MG63 (cell line): ENCODE results near the gene ITGB7. TPM values are rescaled to one million over a fixed set of nuclear protein-coding genes. Genes with fewer than 3 reads are reported as not detected.

ENCODE experiments used
- DNase-seq: peaks from one replicate; pipeline ENCODE4 v3.0.0-alpha.2; 2020
- H3K27me3 ChIP-seq: fragments of 250-450 bp; sonication (Bioruptor Pico); 2 replicates; pipeline ENCODE4 v1.5.1; 2020; ENCODE audit warnings: mild to moderate bottlenecking, moderate library complexity
- H3K36me3 ChIP-seq: fragments of 250-450 bp; sonication (Bioruptor Pico); 2 replicates; pipeline ENCODE4 v1.5.1; 2020; ENCODE audit warnings: mild to moderate bottlenecking, moderate library complexity
- H3K4me3 ChIP-seq: fragments of 250-450 bp; sonication (Bioruptor Pico); 2 replicates; pipeline ENCODE4 v1.5.1; 2020; ENCODE audit warnings: mild to moderate bottlenecking, moderate library complexity
- H3K9me3 ChIP-seq: fragments of 250-450 bp; sonication (Bioruptor Pico); 2 replicates; pipeline ENCODE4 v1.5.1; 2020; ENCODE audit warnings: mild to moderate bottlenecking, moderate library complexity
- total RNA-seq: library from RNA; depleted of rRNA; stranded (reverse); fragments of >200 nt; shearing (Covaris generic); gene quantifications from 2 replicates; pipeline ENCODE4 v1.2.3, GENCODE V29; 2014; ENCODE audit warnings: low replicate concordance

Gene ITGB7
- total RNA-seq, 1 experiment from 2014 or later: not detected

DNA sequence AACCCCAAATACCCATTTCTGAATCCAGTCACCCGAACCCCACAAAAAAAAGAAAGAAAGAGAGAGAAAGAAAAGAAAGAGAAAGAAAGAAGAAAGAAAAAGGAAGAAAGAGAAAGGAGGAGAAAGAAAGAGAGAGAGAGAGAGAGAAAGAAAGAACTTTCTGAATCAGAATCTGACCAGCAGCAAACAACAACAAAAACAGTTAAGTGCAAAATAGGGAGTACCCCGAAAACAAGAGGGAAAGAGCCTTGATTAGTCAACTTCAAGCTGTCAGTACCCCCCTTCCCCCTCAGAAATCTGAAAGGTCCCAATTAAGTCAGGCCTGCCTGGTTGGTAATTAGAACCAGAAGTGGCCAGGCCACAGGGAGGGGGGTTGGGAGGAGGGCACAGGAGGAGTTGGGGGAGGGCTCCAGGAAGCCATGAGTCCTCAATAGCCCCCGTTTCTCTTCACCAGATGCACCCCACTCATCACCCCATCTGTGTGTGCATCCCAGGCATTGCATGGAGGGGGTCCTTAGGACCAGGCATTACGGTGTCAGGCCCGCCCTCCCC lies 15.2 kb upstream of the ITGB7 start:
- no peak for DNase-seq
- Histone ChIP-seq H3K36me3 (no peaks in the 10 kb centered on the region), H3K4me3 (peak overlapping the region; percentile 30), H3K27me3 (no peaks in the 10 kb centered on the region), H3K9me3 (no peaks in the 10 kb centered on the region)

DNA sequence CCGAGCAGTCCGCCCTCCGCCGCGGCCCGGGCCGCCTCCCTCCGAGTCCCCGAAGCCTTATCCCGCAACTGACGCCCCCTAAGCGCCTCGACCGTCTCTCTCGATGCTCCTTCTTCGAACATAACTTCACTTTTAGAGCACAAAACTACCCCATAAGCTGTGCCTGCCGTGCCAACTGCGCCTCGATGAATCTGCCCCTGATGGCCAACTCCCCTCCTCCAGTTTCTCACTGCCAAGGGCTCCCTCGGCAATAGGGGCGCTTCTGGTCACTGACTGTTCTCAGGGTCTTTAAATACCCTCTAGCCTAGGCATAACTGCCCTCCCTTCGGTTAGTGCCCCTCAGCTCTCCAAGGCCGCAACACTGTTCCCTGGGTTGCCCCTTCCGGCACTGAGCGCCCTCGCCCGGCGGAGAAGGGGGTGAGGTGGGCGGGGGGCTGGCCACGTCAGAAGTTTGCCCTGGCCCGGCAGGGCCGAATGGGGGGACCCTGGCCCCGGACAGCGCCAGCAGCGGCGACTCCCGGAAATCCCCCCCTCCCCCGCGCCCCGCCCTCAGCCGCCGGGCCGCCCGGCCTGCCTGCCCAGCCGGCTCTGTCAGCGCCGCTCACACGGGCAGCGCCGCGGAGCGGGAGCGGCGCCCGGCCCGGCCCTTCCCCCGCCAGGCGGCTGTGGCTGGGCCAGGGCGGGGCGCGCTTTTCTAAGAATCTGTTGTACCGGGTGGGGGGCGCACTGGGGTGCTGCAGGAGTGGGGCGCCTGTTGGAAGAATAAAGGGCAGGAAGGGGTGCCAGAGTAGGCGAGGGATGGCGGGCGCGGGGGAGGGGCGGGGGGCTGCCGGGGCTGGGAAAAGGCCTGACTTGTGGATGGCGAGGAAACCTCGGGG lies 14.4 kb upstream of the ITGB7 start:
- Histone ChIP-seq H3K27me3 (no peaks in the 10 kb centered on the region), H3K36me3 (peaks cover 4% of the 10 kb centered on the region; the same call in 1 of the 2 replicates), H3K9me3 (no peaks in the 10 kb centered on the region), H3K4me3 (peak overlapping the region; percentile 65)
- peak; percentile 89 for DNase-seq

DNA sequence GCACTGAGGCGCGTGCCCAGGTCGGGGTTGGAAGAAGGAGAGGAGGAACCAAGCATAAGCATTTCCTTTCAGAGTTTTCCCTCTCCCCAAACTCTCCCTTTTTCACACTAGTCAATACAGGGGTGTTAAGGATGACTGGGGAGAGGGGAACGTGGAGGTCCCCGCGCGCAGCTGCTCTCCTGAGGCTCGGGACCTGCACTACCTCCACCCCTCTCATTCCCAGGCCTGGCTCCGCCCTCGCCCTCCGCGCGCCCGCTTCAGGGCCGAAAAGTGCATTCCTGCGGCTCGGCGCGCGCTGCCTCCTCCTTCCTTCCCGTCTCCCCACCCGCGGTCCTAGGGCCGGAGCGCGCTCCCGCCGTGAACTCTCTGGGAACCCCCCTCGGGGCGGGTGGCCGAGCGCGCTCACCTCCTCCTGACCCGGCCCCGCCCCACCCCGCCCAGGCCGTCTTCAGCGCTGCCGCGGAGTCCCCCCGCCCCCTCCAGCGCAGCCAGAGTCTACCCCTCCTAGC lies 13.7 kb upstream of the ITGB7 start:
- no peaks in the 10 kb centered on the region for H3K27me3 ChIP-seq
- peak; percentile 97 for DNase-seq
- H3K9me3 ChIP-seq: no peaks in the 10 kb centered on the region
- H3K36me3 ChIP-seq: peaks cover 6% of the 10 kb centered on the region; the same call in 1 of the 2 replicates
- peak overlapping the region; percentile 65 for H3K4me3 ChIP-seq

DNA sequence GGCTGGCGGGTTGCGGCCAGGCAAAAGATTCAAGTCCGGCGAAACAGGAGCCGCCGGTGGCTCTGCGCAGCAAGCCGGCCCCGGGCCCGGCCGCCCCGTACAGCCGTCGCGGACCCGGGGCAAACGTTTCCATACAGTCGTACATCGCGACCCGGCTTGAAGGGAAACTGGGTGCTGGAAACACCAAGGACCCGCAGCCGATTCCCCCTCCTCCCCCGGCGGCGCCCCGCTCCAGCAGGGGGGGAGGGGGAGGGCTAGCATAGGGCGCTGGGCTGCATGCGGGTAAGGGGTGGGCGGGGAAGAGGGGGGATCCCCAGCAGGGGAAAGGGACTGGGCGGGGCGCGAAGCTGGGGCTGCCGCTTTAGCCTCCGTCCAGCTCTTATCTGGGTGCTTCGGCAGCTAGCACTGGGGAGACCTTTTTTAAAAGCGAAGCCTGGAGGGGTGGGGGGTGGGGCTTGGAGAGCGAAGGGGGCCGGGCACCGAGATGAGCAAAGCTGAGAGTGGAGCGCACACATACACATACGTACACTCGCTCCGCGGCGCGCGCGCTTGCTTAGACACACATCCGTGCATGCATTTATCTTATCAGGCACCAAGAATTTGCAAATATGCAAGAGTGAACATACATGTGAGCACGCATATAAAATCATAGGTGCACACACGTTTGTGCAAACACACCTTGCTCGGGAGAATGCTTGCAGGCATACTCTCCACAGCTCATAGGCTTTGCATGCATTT lies 13.1 kb upstream of the ITGB7 start:
- Histone ChIP-seq H3K4me3 (peak overlapping the region; percentile 65), H3K36me3 (peaks cover 6% of the 10 kb centered on the region; the same call in 1 of the 2 replicates), H3K9me3 (no peaks in the 10 kb centered on the region), H3K27me3 (no peaks in the 10 kb centered on the region)
- peak; percentile 75 for DNase-seq

DNA sequence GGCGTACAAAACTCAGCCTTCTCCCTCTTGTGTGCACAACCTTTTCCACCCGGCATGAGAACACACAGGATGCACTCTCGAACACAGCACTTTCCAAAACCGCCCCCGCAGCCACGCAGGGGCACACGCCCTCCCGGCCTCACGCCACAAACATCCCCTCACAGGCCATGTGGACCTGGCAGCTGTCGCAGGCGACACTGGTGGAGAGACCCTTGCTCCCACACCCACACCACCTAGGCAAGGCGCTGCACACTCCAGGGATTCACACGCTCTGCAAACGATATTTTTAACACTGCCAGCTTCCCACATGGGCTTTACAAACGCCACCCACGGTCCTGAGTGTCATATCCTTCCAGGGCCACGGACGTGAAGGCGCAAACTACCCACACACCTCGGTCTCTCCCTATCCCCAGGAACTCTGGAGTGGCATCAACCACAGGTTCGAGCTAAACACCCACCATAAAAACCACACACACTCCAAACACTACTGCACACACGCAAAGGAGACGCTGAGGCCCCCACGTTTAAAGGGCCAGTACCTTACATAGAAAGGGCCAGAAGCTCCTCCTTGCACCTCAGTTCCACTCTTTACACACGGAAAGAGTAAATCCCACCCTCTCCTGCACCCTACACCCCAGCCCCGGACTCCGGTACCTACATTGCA lies 12.4 kb upstream of the ITGB7 start:
- H3K9me3 ChIP-seq: no peaks in the 10 kb centered on the region
- H3K4me3 ChIP-seq: peak overlapping the region; percentile 65
- DNase-seq: peak; percentile 60

DNA sequence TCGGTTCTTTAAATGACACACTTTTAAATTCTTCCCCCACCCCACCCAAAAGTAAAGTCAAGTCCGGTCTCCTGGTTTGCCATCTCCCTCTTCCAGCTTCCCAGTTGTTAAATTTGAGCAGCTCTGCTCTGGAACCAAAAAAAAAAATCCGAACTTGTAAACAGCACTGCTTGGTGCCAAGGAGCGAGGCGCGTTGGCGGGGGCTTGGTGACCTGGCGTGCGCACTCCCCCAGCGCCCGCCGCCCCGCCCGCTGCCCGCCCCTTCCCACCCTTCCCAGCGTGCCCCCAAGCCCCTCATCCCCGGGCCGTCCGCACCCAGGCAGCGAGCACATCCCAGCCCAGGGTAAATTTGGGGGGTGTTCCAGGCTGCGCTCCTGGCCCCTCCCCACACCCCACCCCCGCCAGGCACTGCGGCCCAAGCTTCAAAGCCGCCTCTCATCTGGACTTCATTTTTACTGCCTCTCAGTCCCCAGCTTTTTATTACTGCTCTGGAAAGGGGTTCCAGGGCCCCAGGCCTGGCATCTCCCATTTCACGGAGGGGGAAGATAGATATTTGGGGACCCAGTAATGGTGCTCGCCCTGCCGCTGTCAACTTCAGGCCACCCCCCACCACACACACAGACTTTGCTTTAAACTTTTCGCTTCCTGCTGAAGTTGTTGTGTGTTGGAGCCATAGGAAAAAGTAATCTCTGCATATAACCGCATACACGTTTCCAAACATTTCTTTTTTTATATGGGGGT lies 11.7 kb upstream of the ITGB7 start:
- Histone ChIP-seq H3K9me3 (no peaks in the 10 kb centered on the region), H3K36me3 (peaks cover 7% of the 10 kb centered on the region)
- peak; percentile 59 for DNase-seq

More for the DNA sequence above, 12.4 kb upstream of the ITGB7 start:
- peaks cover 6% of the 10 kb centered on the region for H3K36me3 ChIP-seq
- H3K27me3 ChIP-seq: no peaks in the 10 kb centered on the region

DNA sequence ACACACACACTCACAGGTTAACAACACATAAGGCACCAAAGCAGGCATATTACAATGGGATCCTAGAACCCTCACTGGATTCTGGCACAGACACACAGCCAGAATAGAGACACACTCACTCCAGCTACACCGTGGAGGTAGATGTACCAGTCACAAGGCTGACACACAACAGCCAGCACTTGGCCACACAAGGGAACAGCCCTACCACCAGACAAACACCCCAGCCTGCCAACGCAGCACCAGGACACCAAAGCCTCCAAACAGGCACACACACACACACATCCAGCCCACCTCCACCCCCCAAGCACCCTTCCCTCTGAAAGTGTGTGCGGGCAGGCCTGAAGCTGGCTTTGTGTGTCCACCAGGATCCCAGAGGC lies 10.9 kb upstream of the ITGB7 start:
- peak; percentile 19 for DNase-seq
- Histone ChIP-seq H3K9me3 (no peaks in the 10 kb centered on the region), H3K4me3 (peak overlapping the region; percentile 65), H3K27me3 (no peaks in the 10 kb centered on the region), H3K36me3 (peaks cover 15% of the 10 kb centered on the region)

More for the DNA sequence above, 11.7 kb upstream of the ITGB7 start:
- peak overlapping the region; percentile 65 for H3K4me3 ChIP-seq
- no peaks in the 10 kb centered on the region for H3K27me3 ChIP-seq

DNA sequence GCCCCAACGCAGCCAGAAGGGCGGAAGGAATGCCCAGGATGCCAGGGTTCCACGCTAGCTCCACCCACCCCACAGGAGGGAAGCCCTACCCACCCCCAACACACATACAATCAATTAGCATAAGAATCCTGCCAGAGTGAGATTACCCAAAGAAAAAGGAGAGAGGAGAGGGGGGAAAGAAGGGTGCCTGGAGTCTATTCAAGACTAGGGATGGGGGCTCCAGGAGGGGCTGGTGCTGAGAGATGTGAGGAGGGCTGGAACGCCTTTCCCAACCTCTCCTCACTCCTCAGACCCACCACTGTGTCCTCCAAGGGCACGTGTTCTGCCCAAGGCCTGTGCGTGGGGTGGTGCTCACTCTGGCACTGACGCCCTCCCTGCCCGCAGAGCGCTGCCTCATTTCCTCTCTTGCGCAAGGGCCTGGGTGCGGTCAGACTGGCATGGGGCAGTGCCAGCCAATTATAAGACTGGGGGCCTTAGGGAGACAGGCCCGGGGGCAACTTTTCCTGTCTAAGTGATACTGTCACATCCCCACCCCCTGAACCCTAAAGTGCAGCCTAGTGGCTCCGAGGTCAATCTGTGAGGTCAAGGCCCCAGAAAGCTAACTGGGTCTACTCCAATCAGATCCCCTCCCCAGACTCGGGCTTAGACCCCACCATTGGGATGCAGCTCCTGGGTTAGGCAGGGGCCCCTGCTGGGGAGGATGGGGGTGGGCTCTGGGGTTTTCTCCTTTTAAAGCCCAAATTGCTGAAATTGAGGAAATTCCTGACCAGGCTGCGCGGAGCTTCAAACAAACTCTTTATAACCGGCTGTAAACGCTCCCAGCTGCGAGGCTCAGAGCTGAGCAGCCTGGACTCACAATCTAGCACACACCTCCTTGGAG lies 10.2 kb upstream of the ITGB7 start:
- H3K4me3 ChIP-seq: no peak overlapping the region
- DNase-seq: peak; percentile 78
- H3K27me3 ChIP-seq: no peaks in the 10 kb centered on the region
- H3K9me3 ChIP-seq: no peaks in the 10 kb centered on the region
- H3K36me3 ChIP-seq: peaks cover 21% of the 10 kb centered on the region

DNA sequence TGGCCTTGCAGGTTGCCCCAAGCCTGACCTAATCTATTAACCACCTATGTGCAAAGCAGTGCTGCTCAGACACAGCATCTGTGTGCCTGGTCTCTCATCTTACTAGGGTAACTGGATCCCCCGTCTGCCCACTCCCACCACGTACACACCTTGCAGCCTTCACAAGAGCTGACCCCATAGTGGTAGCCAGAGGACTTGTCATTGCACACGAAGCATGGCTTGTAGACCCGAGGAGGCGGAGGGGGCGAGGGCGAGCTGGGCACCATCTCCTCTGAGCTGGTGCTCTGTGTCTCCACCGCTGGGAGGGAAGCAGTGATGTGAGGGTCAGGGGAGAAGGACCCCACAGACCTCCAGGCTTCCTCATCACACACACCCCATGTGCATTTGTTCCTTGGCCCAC lies 8.4 kb upstream of the ITGB7 start:
- Histone ChIP-seq H3K9me3 (no peaks in the 10 kb centered on the region), H3K4me3 (no peak overlapping the region), H3K36me3 (peaks cover 38% of the 10 kb centered on the region), H3K27me3 (no peaks in the 10 kb centered on the region)
- DNase-seq: no peak

DNA sequence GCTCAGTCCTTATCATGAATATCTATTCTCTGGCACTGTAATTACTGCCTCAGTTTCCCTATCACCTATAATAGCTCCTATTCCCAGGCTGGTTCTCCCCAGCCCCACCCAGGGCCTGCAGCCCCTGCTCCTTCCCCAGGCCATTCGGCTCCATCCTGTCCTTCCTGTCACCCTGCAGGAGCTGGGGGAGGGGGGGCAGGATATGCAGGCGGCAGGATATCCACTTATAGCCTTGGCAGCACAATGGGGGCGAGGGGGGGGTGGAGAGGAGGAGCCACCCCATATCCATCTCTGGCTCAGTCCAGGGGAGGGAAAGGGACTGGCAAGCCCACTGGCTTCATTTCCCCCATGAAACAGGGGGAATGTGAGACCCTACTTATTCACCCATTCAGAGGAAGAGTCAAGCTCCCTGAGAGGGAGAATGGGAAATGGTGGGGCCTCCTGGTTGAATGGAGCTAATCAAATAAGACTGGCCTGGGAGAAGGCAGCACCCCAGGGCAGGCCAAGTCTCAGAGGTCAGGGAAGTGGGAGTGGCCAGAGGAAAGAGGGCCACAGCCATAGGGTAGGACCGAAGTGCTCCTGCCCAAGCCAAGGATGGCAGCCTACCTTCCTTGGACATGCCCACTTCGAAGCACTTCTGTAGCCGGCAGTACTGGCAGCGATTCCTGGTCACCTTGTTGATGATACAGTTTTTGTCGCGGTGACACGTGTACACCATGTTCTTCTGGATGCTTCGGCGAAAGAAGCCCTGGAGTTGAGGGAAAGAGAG lies 7.8 kb upstream of the ITGB7 start:
- H3K4me3 ChIP-seq: no peak overlapping the region
- no peak for DNase-seq
- H3K27me3 ChIP-seq: no peaks in the 10 kb centered on the region
- H3K36me3 ChIP-seq: peaks cover 39% of the 10 kb centered on the region
- H3K9me3 ChIP-seq: no peaks in the 10 kb centered on the region

DNA sequence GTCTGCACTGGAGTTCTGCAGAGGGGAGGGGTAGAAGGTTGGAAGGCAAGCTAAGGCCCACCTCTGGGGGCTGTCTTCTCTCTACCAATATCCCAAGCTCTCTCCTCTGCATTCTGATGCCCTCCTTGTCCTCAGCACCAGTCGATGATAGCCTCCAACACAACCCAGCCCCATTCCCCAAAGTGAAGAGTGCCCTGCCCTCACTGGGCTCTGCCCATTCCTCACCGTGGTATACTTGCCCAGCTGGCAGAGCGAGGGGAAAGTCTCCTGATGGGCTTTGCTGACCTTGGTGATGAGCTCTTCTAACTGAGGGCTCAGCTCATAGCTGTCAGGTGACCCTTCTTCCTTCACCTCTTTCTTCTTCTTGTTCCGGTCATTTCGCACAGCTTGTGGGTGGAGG lies 7.2 kb upstream of the ITGB7 start:
- Histone ChIP-seq H3K36me3 (peaks cover 40% of the 10 kb centered on the region), H3K9me3 (no peaks in the 10 kb centered on the region), H3K4me3 (no peak overlapping the region), H3K27me3 (no peaks in the 10 kb centered on the region)
- DNase-seq: no peak

DNA sequence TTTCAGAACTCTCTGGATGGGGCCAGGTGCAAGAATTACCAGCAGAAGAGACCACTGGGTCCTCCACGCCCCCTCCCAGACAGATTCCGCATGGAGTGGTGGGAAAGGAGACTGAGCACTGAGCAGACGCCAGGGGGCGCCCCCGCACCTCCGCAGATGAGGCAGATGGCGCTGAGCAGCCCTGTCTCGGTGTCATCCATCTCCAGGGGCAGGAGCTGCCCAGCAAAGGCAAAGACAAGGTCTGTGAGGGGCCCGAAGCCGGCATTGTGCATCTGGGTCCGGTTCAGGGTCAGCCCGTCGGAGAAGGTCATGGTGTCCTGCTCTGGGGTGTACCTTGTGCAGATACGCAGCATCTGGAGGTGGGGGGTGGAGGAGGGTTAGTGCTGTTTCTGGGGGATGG lies 6.3 kb upstream of the ITGB7 start:
- Histone ChIP-seq H3K27me3 (no peaks in the 10 kb centered on the region), H3K9me3 (no peaks in the 10 kb centered on the region), H3K36me3 (peaks cover 40% of the 10 kb centered on the region), H3K4me3 (no peak overlapping the region)
- peak; percentile 68 for DNase-seq

DNA sequence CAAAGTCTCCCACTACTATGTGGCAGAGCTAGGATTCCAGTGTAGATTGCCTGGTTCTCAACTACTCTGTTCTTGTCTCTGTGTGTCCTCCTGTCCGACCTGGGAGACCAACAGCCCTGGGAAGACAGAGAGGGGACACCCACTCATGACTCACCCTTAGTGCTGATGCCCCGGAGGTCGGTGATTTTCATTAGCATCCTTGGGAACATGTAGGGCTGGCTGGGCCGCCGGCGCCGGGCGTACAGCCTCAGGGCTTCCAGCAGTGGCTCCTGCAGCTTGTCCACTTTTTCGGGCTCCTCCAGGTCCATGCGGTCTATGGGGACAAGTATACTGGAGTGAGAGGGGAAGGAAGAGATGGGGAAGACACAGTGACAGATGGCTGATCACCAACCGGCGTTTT lies 5.9 kb upstream of the ITGB7 start:
- DNase-seq: no peak

DNA sequence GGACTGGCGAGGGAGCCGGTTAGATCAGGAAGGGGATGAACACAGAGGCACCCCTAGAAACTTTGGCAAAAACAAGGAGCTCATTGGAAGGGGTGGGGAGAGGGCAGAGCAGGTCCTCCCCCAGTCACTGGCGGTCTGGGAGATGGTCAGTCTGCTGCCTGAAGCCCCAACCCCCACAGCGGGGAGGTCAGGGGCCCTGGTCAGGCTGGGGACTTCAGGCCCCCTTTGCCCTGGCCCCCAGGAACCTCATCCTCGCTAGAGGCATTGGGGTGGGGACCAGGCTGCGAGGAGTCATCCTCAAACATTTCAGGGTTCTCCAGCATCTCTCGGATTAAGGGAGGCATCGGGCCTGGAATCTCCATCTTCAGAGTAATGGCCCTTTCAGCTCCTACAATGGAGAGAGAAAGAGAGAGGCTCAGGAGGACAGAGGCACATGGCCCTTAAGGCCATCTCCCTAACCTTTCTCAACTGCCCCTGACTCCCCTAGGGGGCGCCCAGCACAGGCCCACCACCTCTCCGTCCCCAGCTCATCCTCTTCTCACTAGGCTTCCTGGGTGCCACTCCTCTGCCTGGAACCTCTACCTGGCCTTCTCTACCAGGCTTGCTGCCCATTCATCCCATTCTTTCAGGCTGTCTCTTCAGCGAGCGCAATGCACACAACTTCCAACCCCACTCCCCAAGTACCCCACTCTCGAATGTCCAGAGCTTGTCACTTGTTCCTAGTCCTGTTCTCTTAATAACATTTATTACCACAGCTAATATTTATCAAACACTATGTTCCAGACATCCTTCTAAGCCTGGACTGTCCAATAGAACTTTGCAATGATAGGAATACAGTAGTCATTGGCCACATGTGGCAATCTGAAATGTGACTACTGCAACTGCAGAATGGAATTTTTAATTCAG lies 4.7 kb upstream of the ITGB7 start:
- Histone ChIP-seq H3K36me3 (peaks cover 38% of the 10 kb centered on the region), H3K27me3 (no peaks in the 10 kb centered on the region), H3K4me3 (no peak overlapping the region), H3K9me3 (no peaks in the 10 kb centered on the region)
- DNase-seq: no peak

More for the DNA sequence above, 5.9 kb upstream of the ITGB7 start:
- Histone ChIP-seq H3K27me3 (no peaks in the 10 kb centered on the region), H3K4me3 (no peak overlapping the region), H3K36me3 (peaks cover 40% of the 10 kb centered on the region), H3K9me3 (no peaks in the 10 kb centered on the region)
